Uterus (tissue), 2 donors: ENCODE data around the gene ADGRD1.

Experiments used
- POLR2A ChIP-seq, 2 donors: fragments of 450-650 bp; IDR thresholded peaks; one replicate each; pipeline ENCODE4 v1.6.1; 2016; ENCODE audit warnings: antibody characterized with exemption in 2 of 2, mild to moderate bottlenecking in 1 of 2, moderate library complexity in 1 of 2
- TF ChIP-seq, protein P1 (sequence below), 4 experiments: fragments of 200-600 bp in 2 of 4; fragments of 450-650 bp in 2 of 4; sonication (generic) in 2 of 4; IDR thresholded peaks; one replicate each; pipeline ENCODE4 v1.5.1; 2016 to 2019; ENCODE audit warnings: antibody characterized with exemption in 4 of 4, mild to moderate bottlenecking in 2 of 4, moderate library complexity in 1 of 4

DNA sequence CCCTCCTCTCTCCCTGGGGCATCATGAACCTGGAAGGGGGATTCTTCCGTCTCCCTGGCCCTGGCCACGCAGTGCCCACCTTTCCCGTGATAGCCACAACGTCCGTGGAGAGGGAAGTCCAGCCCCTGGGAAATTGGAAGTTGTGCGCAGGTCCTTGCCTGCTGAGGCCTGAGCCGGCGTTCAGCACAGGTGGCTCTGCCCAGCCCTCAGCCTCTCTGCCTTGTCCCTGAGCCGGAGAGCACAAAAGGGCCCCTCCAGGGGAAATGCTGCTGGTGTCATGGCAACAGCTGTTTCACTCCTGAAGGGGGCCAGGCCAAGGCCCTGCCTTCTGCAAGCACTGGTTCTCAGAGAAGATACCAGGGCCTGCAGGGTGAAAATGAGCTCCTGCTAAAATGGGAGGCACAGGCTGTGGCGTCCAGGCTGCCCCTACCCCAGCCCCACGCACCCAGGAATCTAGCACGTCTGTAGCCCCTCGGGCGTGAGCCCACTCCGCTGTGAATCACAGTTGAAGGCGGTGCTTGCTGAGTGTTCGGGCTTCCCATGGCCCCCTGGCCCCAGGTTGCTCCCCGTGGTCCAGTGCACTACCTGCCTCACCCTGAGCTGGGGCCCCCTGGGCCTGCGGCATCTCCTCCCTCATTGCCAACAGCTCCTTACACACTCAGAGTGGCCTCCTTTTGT lies 149.4 kb downstream of the ADGRD1 start:
- TF ChIP-seq, protein P1, sequence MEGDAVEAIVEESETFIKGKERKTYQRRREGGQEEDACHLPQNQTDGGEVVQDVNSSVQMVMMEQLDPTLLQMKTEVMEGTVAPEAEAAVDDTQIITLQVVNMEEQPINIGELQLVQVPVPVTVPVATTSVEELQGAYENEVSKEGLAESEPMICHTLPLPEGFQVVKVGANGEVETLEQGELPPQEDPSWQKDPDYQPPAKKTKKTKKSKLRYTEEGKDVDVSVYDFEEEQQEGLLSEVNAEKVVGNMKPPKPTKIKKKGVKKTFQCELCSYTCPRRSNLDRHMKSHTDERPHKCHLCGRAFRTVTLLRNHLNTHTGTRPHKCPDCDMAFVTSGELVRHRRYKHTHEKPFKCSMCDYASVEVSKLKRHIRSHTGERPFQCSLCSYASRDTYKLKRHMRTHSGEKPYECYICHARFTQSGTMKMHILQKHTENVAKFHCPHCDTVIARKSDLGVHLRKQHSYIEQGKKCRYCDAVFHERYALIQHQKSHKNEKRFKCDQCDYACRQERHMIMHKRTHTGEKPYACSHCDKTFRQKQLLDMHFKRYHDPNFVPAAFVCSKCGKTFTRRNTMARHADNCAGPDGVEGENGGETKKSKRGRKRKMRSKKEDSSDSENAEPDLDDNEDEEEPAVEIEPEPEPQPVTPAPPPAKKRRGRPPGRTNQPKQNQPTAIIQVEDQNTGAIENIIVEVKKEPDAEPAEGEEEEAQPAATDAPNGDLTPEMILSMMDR (IDR thresholded peaks at IDR 0.05): no peak
- no peak for TF ChIP-seq POLR2A (IDR thresholded peaks at IDR 0.05)
